HepG2 (cell line): ENCODE data around the gene CAMK2D. TPM values are rescaled to one million over a fixed set of nuclear protein-coding genes. Genes with fewer than 3 reads are reported as not detected.
A peak's percentile ranks its signal among the peaks of the same experiment; 100 is the strongest.

Experiments
- ATAC-seq: fragments of 200-7000 bp; cut with Tn5 transposase; 3 replicates; pipeline ENCODE4 v1.9.1; 2020; ENCODE audit warnings: mild to moderate bottlenecking, moderate library complexity
- BruUV-seq: library from RNA; stranded (reverse); fragments of 400-500 nt; replicated peaks from 2 replicates; lab custom pipeline; 2021; lab: Mats Ljungman, UMichigan
- CTCF ChIA-PET: fragments of 300-600 bp; formaldehyde crosslinking; extraction: SDS; loops from one replicate; lab custom pipeline; 2021; ENCODE audit warnings: low total read pairs, inconsistent platforms, low intra/inter-chr PET ratio; lab: Yijun Ruan, JAX
- POLR2A ChIA-PET: fragments of 350-600 bp; sonication (Branson Sonifier 250); formaldehyde crosslinking; loops from one replicate; lab custom pipeline; 2020; ENCODE audit warnings: antibody characterized with exemption, inconsistent platforms; lab: Yijun Ruan, JAX
- DNase-seq: peaks from one replicate; pipeline ENCODE4 v3.0.0-alpha.2; 2015; ENCODE audit warnings: low spot score
- FAIRE-seq: peaks from 3 replicates; lab custom pipeline; 2011; peaks lifted over from hg19 to GRCh38; lab: Jason Lieb, UNC
- H2AFZ ChIP-seq: one replicate; pipeline ENCODE4 v1.6.1; 2011; ENCODE audit warnings: low read length, inconsistent platforms
- H3K27ac ChIP-seq: fragments of 300-600 bp; 3 replicates; pipeline ENCODE4 v1.8.0; 2011; ENCODE audit warnings: mixed run types, mild to moderate bottlenecking, mixed read lengths, low read length, inconsistent platforms; ENCODE audit not compliant: insufficient read depth; ENCODE audit errors: extremely low read length
- H3K27me3 ChIP-seq, 2 experiments: fragments of 200-600 bp in 1 of 2; 2 replicates in 1 of 2; 3 replicates in 1 of 2; pipeline versions ENCODE4 v1.6.0 to v1.8.0; 2011; ENCODE audit warnings: low read length in 2 of 2, mild to moderate bottlenecking in 2 of 2, moderate library complexity in 2 of 2, inconsistent platforms in 1 of 2; ENCODE audit not compliant: insufficient read depth in 2 of 2, control insufficient read depth in 1 of 2
- H3K36me3 ChIP-seq, 2 experiments: fragments of 200-600 bp in 1 of 2; replicated peaks in 1 of 2; 2 replicates in 1 of 2; 3 replicates in 1 of 2; pipeline versions ENCODE4 v1.5.1 to v1.8.0; 2011; ENCODE audit warnings: low read length in 2 of 2, inconsistent platforms in 1 of 2; ENCODE audit not compliant: insufficient read depth in 2 of 2, control insufficient read depth in 1 of 2
- H3K4me1 ChIP-seq: 2 replicates; pipeline ENCODE4 v1.5.1; 2012; ENCODE audit warnings: low read length, inconsistent platforms; ENCODE audit not compliant: insufficient read depth
- H3K4me2 ChIP-seq: 2 replicates; pipeline ENCODE4 v1.6.0; 2011; ENCODE audit warnings: low read depth, low read length, inconsistent platforms
- H3K4me3 ChIP-seq, 3 experiments: fragments of 200-600 bp in 1 of 3; sonication (generic), shearing (Covaris generic) in 1 of 3; replicated peaks in 1 of 3; 2 replicates each; pipeline ENCODE4 v1.5.1; 2011 to 2016; ENCODE audit warnings: low read length in 3 of 3, inconsistent platforms in 2 of 3, low read depth in 2 of 3, mild to moderate bottlenecking in 2 of 3, control low read depth in 1 of 3, mixed read lengths in 1 of 3; ENCODE audit not compliant: insufficient read depth in 1 of 3
- H3K79me2 ChIP-seq: one replicate; pipeline ENCODE4 v1.6.1; 2011; ENCODE audit warnings: low read length, inconsistent platforms; ENCODE audit not compliant: insufficient read depth
- H3K9ac ChIP-seq: 2 replicates; pipeline ENCODE4 v1.6.0; 2011; ENCODE audit warnings: mild to moderate bottlenecking, low read depth, low read length, inconsistent platforms; ENCODE audit not compliant: insufficient read depth
- H3K9me3 ChIP-seq: 2 replicates; pipeline ENCODE4 v1.5.1; 2012; ENCODE audit warnings: mild to moderate bottlenecking, low read length
- H4K20me1 ChIP-seq: 2 replicates; pipeline ENCODE4 v1.6.0; 2011; ENCODE audit warnings: inconsistent platforms, mild to moderate bottlenecking, low read length, moderate library complexity; ENCODE audit not compliant: insufficient read depth
- BHLHE40 ChIP-seq: IDR thresholded peaks from 2 replicates; pipeline ENCODE4 v1.6.1; 2011; ENCODE audit warnings: low read length, improper control_type of control experiment
- HES4 ChIP-seq: sonication (generic); formaldehyde crosslinking; IDR thresholded peaks from 2 replicates; pipeline ENCODE4 v1.9.0; 2021; ENCODE audit warnings: mild to moderate bottlenecking, missing genetic modification reagents, borderline replicate concordance
- MYNN ChIP-seq: sonication (generic); formaldehyde crosslinking; IDR thresholded peaks from 2 replicates; pipeline ENCODE4 v1.4.0; 2020; ENCODE audit warnings: mild to moderate bottlenecking, low read depth, missing genetic modification reagents
- TOE1 ChIP-seq: sonication (generic); formaldehyde crosslinking; IDR thresholded peaks from 2 replicates; pipeline ENCODE4 v1.4.0; 2020; ENCODE audit warnings: mild to moderate bottlenecking, missing genetic modification reagents
- TOPORS ChIP-seq: sonication (generic); formaldehyde crosslinking; IDR thresholded peaks from 2 replicates; pipeline ENCODE4 v1.8.0; 2023; ENCODE audit warnings: mild to moderate bottlenecking, missing genetic modification reagents
- ZNF136 ChIP-seq: sonication (generic); formaldehyde crosslinking; IDR thresholded peaks from 2 replicates; pipeline ENCODE4 v1.8.1; 2022; ENCODE audit warnings: low read depth, mild to moderate bottlenecking, moderate library complexity, missing genetic modification reagents
- ZNF207 ChIP-seq: fragments of 450-650 bp; IDR thresholded peaks from 2 replicates; pipeline ENCODE4 v1.6.1; 2016; ENCODE audit warnings: antibody characterized with exemption, borderline replicate concordance
- ZNF263 ChIP-seq: sonication (generic); formaldehyde crosslinking; IDR thresholded peaks from 2 replicates; pipeline ENCODE4 v1.4.0; 2020; ENCODE audit warnings: missing genetic modification reagents
- ZNF782 ChIP-seq: sonication (generic); formaldehyde crosslinking; IDR thresholded peaks from 2 replicates; pipeline ENCODE4 v1.4.0; 2020; ENCODE audit warnings: missing genetic modification reagents, mild to moderate bottlenecking, borderline replicate concordance
- WGBS: methylation state at CpG from one replicate; pipeline ENCODE4 v1.1.6; 2017; ENCODE audit warnings: low lambda C conversion rate; 5-methylcytosine and 5-hydroxymethylcytosine counted together
- in situ Hi-C: cut with HindIII; loops from 2 replicates; pipeline ENCODE4 v1.10.0; 2017; ENCODE audit warnings: low pct_unique_long_range_greater_than_20kb; ENCODE audit not compliant: extremely low pct_ligation_motif_present
- intact Hi-C: fragments of 100-400 bp; cut with micrococcal nuclease; formaldehyde crosslinking; loops from one replicate; pipeline ENCODE4 v1.10.0; 2022; ENCODE audit not compliant: unreplicated experiment
- polyA plus RNA-seq, 8 experiments: library from polyadenylated mRNA; depleted of rRNA in 3 of 8; stranded (reverse) in 7 of 8; unstranded in 1 of 8; fragments of >200 nt; fragmentation: Illumina TruSeq in 4 of 8; extraction: Trizol in 4 of 8; gene quantifications; 2 replicates each; pipeline versions ENCODE4 v1.2.1 to v1.2.3, GENCODE V29; 2011 to 2016; ENCODE audit warnings: low read depth in 4 of 8, missing spikeins in 1 of 8, mixed read lengths in 1 of 8; ENCODE audit not compliant: insufficient read depth in 1 of 8
- total RNA-seq, 5 experiments: library from RNA; depleted of rRNA; stranded (reverse); fragments of >200 nt; fragmentation: Illumina TruSeq; extraction: Trizol; gene quantifications; 2 replicates each; pipeline ENCODE4 v1.2.3, GENCODE V29; 2016; ENCODE audit warnings: low read depth in 1 of 5
- TF ChIP-seq, protein P1 (sequence below), 2 experiments: sonication (generic) in 1 of 2; formaldehyde crosslinking in 1 of 2; IDR thresholded peaks; 2 replicates each; pipeline versions ENCODE4 v1.5.1 to v1.6.1; 2011 to 2020; ENCODE audit warnings: borderline replicate concordance in 1 of 2, low read depth in 1 of 2, low read length in 1 of 2, mild to moderate bottlenecking in 1 of 2, missing genetic modification reagents in 1 of 2, moderate library complexity in 1 of 2
- TF ChIP-seq, protein P2 (sequence below): sonication (generic); formaldehyde crosslinking; IDR thresholded peaks from 2 replicates; pipeline ENCODE4 v1.9.0; 2021; ENCODE audit warnings: missing genetic modification reagents, mild to moderate bottlenecking, borderline replicate concordance
- TF ChIP-seq, protein P3 (sequence below): sonication (generic); formaldehyde crosslinking; IDR thresholded peaks from 2 replicates; pipeline ENCODE4 v1.4.0; 2020; ENCODE audit warnings: missing genetic modification reagents
- TF ChIP-seq, protein P4 (sequence below): IDR thresholded peaks from 2 replicates; pipeline ENCODE4 v1.6.1; 2012; ENCODE audit warnings: low read length, improper control_type of control experiment

CAMK2D gene
- total and polyA plus RNA-seq, 2 of the 13 experiments (the other 11 are each of a cell fraction or from before 2014, with no cell fraction given) = 18.0 to 65.4 TPM

DNA sequence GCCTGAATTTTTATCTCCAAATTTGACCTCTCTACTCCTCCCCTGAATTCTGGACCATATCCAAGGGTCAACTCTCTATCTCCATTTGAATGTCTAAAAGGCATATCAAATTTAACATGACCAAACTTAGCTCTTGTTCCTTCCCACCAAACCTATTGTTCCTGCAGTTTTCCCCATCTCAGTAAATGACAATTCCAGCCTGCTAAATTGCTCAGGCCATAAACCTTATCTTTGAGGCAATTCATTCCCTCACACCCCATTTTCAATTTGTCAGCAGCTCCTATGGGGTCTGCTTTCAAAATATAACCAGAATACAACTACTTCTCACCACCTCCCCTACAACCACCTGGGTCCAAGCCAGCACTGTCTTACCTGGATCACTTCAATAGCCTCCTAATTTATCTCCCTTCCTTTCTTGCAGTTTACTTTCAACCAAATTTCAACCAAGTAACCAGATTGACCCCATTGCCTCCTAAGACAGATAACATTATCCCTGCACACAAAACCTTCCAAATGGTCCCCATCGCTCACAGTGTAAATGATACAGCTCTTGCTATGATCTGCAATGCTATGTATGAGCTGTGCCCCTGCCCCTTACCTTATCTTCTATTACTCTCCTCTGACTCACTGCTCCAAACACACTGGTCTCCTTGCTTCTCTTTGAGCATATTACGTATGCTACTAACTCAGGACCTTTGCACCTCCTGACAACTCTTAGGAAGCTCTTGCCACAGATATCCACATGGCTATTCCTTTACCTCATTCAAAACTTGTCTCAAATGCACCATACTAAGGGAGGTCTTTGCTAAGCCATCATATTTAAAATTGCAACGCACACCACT is 66.0 kb downstream of the CAMK2D start:
- H3K4me1 ChIP-seq = peaks cover 13% of the 10 kb centered on the region
- H3K4me2 ChIP-seq = no peak overlapping the region
- no peaks in the 10 kb centered on the region for H3K9me3 ChIP-seq
- H3K4me3 ChIP-seq = no peak overlapping the region
- CTCF ChIA-PET = no interaction called here
- intact Hi-C loops = no loop called here
- no peak overlapping the region for H3K9ac ChIP-seq
- FAIRE-seq (no peak), ATAC-seq (no peak; the same call in 2 of the 3 replicates), DNase-seq (peak; percentile 28)
- no peaks in the 10 kb centered on the region for H3K27me3 ChIP-seq
- H3K79me2 ChIP-seq = peaks cover 23% of the 10 kb centered on the region
- POLR2A ChIA-PET = no interaction called here
- in situ Hi-C loops = no loop called here
- no TSS peak for BruUV-seq
- no peak overlapping the region for H3K27ac ChIP-seq
- no peak overlapping the region for H2AFZ ChIP-seq
- 97% methylated on average over 3 of the region's 3 CpGs for WGBS
- no peaks in the 10 kb centered on the region for H3K36me3 ChIP-seq
- H4K20me1 ChIP-seq = no peaks in the 10 kb centered on the region; the same call in 1 of the 2 replicates
- TF ChIP-seq, protein P1, sequence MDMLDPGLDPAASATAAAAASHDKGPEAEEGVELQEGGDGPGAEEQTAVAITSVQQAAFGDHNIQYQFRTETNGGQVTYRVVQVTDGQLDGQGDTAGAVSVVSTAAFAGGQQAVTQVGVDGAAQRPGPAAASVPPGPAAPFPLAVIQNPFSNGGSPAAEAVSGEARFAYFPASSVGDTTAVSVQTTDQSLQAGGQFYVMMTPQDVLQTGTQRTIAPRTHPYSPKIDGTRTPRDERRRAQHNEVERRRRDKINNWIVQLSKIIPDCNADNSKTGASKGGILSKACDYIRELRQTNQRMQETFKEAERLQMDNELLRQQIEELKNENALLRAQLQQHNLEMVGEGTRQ (IDR thresholded peaks at IDR 0.05; ENCODE audit: low read depth, low read length) = no peak
- TF ChIP-seq, protein P1 (CRISPR knock-in tag; IDR thresholded peaks at IDR 0.05; ENCODE audit: borderline replicate concordance) = no peak
- TF ChIP-seq MYNN (no peak), TOE1 (CRISPR knock-in tag) (no peak), ZNF782 (no peak), TOPORS (CRISPR knock-in tag) (no peak), HES4 (CRISPR knock-in tag) (no peak), ZNF207 (no peak), BHLHE40 (no peak), ZNF136 (CRISPR knock-in tag) (no peak), ZNF263 (CRISPR knock-in tag) (no peak)
- TF ChIP-seq, protein P2, sequence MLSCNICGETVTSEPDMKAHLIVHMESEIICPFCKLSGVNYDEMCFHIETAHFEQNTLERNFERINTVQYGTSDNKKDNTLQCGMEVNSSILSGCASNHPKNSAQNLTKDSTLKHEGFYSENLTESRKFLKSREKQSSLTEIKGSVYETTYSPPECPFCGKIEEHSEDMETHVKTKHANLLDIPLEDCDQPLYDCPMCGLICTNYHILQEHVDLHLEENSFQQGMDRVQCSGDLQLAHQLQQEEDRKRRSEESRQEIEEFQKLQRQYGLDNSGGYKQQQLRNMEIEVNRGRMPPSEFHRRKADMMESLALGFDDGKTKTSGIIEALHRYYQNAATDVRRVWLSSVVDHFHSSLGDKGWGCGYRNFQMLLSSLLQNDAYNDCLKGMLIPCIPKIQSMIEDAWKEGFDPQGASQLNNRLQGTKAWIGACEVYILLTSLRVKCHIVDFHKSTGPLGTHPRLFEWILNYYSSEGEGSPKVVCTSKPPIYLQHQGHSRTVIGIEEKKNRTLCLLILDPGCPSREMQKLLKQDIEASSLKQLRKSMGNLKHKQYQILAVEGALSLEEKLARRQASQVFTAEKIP (CRISPR knock-in tag) = no peak
- TF ChIP-seq, protein P3, sequence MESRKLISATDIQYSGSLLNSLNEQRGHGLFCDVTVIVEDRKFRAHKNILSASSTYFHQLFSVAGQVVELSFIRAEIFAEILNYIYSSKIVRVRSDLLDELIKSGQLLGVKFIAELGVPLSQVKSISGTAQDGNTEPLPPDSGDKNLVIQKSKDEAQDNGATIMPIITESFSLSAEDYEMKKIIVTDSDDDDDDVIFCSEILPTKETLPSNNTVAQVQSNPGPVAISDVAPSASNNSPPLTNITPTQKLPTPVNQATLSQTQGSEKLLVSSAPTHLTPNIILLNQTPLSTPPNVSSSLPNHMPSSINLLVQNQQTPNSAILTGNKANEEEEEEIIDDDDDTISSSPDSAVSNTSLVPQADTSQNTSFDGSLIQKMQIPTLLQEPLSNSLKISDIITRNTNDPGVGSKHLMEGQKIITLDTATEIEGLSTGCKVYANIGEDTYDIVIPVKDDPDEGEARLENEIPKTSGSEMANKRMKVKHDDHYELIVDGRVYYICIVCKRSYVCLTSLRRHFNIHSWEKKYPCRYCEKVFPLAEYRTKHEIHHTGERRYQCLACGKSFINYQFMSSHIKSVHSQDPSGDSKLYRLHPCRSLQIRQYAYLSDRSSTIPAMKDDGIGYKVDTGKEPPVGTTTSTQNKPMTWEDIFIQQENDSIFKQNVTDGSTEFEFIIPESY (CRISPR knock-in tag) = no peak
- TF ChIP-seq, protein P4, sequence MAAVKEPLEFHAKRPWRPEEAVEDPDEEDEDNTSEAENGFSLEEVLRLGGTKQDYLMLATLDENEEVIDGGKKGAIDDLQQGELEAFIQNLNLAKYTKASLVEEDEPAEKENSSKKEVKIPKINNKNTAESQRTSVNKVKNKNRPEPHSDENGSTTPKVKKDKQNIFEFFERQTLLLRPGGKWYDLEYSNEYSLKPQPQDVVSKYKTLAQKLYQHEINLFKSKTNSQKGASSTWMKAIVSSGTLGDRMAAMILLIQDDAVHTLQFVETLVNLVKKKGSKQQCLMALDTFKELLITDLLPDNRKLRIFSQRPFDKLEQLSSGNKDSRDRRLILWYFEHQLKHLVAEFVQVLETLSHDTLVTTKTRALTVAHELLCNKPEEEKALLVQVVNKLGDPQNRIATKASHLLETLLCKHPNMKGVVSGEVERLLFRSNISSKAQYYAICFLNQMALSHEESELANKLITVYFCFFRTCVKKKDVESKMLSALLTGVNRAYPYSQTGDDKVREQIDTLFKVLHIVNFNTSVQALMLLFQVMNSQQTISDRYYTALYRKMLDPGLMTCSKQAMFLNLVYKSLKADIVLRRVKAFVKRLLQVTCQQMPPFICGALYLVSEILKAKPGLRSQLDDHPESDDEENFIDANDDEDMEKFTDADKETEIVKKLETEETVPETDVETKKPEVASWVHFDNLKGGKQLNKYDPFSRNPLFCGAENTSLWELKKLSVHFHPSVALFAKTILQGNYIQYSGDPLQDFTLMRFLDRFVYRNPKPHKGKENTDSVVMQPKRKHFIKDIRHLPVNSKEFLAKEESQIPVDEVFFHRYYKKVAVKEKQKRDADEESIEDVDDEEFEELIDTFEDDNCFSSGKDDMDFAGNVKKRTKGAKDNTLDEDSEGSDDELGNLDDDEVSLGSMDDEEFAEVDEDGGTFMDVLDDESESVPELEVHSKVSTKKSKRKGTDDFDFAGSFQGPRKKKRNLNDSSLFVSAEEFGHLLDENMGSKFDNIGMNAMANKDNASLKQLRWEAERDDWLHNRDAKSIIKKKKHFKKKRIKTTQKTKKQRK = no peak
